Fibroblast of pulmonary artery (primary cell): ENCODE data around the gene APLF.
"Not testable (repeated sequence)": the region's sequence is repeated elsewhere in the genome, so short reads cannot be mapped to it uniquely, and the experiment has no call there.

ENCODE experiments used
- DNase-seq: peaks from one replicate; pipeline ENCODE4 v3.0.0-alpha.2; 2010; ENCODE audit warnings: low read depth
- H3K4me3 ChIP-seq: replicated peaks from 2 replicates; pipeline ENCODE4 v1.5.1; 2011; ENCODE audit warnings: low read depth, mild to moderate bottlenecking, control low read depth, low read length, moderate library complexity
- TF ChIP-seq, protein P1 (sequence below): IDR thresholded peaks from 2 replicates; pipeline ENCODE4 v1.5.1; 2011; ENCODE audit warnings: mild to moderate bottlenecking, control low read depth, low read length, inconsistent platforms; ENCODE audit errors: missing control alignments

Gene APLF

DNA sequence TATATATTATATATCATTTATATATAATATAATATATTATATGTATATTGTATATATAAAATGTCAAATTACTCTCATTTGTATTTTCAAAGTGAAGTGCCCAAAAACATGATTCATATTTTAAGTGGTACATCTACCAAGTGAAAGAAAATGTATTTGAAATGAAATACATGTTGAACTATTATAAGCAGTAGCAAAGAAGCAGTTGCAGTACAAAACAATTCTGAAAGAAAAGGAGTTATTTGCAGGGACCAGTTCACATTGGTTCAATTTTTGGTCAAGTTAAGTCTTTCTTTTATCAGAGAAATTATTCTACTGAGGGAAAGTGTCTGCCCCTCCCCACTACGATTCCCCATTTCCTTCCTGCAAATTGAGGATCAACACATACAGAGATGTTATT lies 51.9 kb downstream of the APLF start:
- DNase-seq, result no peak
- TF ChIP-seq, protein P1, sequence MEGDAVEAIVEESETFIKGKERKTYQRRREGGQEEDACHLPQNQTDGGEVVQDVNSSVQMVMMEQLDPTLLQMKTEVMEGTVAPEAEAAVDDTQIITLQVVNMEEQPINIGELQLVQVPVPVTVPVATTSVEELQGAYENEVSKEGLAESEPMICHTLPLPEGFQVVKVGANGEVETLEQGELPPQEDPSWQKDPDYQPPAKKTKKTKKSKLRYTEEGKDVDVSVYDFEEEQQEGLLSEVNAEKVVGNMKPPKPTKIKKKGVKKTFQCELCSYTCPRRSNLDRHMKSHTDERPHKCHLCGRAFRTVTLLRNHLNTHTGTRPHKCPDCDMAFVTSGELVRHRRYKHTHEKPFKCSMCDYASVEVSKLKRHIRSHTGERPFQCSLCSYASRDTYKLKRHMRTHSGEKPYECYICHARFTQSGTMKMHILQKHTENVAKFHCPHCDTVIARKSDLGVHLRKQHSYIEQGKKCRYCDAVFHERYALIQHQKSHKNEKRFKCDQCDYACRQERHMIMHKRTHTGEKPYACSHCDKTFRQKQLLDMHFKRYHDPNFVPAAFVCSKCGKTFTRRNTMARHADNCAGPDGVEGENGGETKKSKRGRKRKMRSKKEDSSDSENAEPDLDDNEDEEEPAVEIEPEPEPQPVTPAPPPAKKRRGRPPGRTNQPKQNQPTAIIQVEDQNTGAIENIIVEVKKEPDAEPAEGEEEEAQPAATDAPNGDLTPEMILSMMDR, result no peak
- H3K4me3 ChIP-seq, result no peak overlapping the region

DNA sequence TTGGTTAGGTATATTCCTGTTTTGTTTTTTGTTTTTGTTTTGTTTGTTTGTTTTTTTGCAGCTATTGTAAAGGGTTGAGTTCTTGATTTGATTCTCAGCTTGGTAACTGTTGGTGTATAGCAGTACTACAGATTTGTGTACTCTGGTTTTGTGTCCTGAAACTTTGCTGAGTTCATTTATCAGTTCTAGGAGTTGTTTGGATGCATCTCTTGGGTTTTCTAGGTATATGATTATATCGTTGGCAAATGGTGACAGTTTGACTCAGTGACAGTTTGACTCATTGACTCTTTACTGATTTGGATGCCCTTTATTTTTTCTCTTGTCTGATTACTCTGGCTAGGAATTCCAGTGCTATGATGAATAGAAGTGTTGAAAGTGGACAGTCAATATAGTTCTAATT lies 53.7 kb downstream of the APLF start:
- DNase-seq, result no peak
- TF ChIP-seq, protein P1, result no peak
- H3K4me3 ChIP-seq, result no peak overlapping the region

DNA sequence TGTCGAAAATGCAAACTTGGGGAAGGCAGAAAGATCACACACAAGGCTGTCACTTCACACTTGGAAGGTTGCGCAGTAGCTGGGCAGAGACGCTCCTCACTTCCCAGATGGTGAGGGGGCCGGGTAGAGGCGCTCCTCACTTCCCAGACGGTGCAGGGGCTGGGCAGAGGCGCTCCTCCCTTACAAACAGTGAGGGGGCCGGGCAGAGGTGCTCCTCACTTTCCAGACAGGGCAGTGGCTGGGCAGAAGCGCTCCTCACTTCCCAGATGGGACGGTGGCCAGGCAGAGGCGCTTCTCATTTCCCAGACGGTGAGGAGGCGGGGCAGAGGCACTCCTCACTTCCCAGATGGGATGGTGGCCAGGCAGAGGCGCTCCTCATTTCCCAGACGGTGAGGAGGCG lies 59.6 kb downstream of the APLF start:
- not testable (repeated sequence) for DNase-seq, H3K4me3 ChIP-seq

DNA sequence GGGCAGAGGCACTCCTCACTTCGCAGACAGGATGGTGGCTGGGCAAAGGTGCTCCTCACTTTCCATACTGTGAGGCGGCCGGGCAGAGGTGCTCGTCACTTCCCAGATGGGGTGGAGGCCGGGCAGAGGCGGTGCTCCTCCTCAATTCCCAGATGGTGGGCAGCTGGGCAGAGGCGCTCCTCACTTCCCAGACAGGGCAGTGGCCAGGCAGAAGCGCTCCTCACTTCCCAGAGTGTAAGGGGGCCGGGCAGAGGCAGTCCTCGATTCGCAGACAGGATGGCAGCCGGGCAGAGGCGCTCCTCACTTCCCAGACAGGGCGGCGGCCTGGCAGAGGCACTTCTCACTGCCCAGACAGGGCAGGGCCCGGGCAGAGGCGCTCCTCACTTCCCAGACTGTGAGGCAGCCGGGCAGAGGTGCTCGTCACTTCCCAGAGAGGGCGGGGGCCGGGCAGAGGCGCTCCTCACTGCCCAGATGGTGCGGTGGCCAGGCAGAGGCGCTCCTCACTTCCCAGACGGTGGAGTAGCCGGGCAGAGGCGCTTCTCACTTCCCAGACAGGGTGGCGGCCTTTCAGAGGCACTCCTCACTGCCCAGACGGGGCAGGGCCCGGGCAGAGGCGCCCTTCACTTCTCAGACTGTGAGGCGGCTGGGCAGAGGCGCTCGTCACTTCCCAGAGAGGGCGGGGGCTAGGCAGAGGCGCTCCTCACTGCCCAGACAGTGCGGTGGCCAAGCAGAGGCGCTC lies 60.1 kb downstream of the APLF start:
- DNase-seq, H3K4me3 ChIP-seq: not testable (repeated sequence)

DNA sequence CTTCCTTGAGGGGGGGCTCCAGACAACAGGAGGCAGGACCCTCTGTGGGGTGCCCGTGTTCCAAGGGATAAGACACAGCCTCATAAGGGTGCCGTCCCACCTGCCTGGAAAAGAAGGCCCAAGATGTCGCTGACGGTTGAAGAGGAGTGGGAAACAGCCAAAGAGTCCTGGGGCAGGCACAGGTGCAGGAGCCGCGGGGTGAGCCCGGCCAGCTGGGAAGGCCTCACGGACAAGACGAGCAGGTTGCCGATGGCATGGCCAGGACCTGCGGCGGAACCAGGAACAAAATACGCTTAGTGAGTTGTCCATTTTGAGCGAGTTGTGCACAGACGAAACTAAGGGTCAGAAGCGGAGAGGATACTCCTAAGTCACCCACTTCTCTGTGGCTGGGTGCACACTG lies 61.8 kb downstream of the APLF start:
- not testable (repeated sequence) for DNase-seq, H3K4me3 ChIP-seq

DNA sequence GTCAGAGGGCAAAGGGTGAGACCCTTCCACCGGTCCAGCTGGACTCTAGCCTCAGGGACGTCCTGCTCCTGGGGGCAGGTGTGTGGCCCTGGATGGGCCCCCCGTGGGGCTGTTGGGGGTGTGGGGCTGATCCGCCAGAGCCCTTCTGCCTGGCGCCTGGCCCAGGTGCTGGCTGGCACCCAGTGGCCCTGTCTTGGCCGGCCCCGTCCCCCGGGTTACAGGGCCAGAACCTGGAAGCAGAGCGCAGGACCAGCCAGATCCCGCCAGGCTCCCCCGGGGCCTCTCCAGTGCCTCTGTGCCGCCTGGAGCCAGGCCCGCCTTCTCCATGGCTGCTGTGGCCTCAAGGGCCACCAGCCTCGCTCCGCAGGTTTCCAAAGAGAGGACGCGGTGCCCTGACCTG lies 62.3 kb downstream of the APLF start:
- not testable (repeated sequence) for H3K4me3 ChIP-seq, DNase-seq

DNA sequence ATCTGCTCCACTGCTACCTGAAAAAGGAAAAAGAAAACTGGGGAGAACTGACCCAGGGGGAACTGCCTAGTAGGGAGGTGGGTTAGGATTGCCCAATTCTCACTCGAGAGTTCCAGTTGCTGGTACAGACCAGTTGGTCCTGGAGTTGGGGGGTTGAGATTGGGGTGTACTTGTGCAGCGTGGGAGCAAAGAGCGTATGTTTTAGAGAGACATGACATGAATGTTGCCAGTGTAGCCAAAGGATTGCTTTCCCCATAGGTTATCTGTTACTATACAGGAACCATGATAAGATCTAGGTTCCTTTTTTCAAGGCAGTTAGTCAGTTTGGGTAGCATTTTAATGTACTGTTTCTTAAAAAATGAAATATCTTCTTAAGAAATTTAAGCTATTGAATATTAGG lies 68.6 kb downstream of the APLF start:
- H3K4me3 ChIP-seq, result no peak overlapping the region
- no peak for DNase-seq
- TF ChIP-seq, protein P1, result no peak

DNA sequence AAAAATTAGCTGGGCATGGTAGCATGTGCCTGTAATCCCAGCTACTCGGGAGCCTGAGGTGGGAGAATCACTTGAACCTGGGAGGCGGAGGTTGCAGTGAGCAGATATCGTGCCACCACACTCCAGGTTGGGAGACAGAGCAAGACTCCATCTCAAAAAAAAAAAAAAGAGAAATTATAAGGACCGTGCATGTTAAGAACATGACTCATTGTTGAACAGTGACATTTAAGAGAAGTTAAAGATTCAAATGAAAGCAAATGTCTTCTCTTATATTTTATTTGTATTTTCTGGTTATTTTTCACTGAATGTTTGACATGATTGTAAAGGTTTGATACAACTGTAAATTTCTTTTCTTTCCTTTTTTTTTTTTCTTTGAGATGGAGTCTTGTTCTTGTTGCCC lies 69.6 kb downstream of the APLF start:
- H3K4me3 ChIP-seq, result no peak overlapping the region
- TF ChIP-seq, protein P1, result no peak

DNA sequence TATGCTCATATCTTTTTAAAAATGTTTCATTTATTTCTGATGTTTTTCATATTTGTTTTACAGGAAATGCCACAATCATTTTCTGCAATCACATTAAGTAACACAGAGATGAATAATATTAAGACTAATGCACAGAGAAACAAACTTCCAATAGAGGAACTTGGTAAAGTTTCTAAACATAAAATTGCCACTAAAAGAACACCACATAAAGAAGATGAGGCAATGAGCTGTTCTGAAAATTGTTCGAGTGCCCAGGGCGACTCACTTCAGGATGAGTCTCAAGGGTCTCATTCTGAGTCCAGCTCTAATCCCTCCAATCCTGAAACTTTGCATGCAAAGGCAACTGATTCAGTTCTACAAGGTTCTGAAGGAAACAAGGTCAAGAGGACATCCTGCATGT lies 70.4 kb downstream of the APLF start:
- DNase-seq, result no peak
- TF ChIP-seq, protein P1, result no peak
- no peak overlapping the region for H3K4me3 ChIP-seq

More for the DNA sequence above, 69.6 kb downstream of the APLF start:
- no peak for DNase-seq
